ENCODE results near the gene GPR157. TPM values are rescaled to one million over a fixed set of nuclear protein-coding genes. Genes with fewer than 3 reads are reported as not detected.

GPR157 gene
- total and polyA plus RNA-seq, 8 donors, result 0.15 to 16.5 (median 4.5) TPM

DNA sequence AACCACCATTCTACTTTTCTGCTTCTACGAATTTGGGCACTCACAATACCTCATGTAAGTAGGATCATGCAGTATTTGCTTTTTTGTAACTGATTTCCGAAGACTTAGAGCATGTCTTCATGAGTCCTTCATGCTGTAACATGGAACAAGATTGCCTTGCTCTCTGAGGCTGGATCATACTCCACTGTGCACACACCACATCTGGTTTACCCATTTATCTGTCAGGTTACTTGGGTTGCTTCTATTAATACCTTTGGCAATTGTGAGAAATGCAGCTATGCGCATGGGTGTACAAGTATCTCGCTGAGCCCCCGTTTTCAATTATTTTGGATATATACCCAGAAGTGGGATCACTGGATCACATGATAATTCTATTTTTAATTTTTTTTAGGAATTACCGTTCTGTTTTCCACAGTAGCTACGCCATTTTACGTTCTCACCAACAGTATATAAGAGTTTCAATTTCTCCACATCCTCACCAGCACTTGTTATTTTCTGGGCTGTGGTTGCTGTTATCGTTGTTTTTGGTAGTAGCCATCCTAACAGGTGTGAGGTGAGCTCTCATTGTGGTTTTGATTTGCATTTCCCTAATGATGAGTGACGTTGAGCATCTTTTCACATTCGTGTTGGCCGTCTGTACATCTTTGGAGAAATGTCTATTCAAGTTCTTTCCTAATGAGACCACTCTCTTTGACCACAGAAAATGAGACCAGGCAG, 48.8 kb downstream of the GPR157 start:
- intact Hi-C loops (cut with DNase I; ENCODE audit: low total_unique reads), result no loop called here
- TF ChIP-seq POLR2A (IDR thresholded peaks at IDR 0.05) (no peak), POLR2AphosphoS5 (IDR thresholded peaks at IDR 0.05) (no peak), EP300 (IDR thresholded peaks at IDR 0.05) (no peak)
- TF ChIP-seq, protein P1, sequence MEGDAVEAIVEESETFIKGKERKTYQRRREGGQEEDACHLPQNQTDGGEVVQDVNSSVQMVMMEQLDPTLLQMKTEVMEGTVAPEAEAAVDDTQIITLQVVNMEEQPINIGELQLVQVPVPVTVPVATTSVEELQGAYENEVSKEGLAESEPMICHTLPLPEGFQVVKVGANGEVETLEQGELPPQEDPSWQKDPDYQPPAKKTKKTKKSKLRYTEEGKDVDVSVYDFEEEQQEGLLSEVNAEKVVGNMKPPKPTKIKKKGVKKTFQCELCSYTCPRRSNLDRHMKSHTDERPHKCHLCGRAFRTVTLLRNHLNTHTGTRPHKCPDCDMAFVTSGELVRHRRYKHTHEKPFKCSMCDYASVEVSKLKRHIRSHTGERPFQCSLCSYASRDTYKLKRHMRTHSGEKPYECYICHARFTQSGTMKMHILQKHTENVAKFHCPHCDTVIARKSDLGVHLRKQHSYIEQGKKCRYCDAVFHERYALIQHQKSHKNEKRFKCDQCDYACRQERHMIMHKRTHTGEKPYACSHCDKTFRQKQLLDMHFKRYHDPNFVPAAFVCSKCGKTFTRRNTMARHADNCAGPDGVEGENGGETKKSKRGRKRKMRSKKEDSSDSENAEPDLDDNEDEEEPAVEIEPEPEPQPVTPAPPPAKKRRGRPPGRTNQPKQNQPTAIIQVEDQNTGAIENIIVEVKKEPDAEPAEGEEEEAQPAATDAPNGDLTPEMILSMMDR (IDR thresholded peaks at IDR 0.05), result no peak
- peaks cover 0 to 30% (median 8%) of the 10 kb centered on the region in 4 donors for H3K4me1 ChIP-seq

DNA sequence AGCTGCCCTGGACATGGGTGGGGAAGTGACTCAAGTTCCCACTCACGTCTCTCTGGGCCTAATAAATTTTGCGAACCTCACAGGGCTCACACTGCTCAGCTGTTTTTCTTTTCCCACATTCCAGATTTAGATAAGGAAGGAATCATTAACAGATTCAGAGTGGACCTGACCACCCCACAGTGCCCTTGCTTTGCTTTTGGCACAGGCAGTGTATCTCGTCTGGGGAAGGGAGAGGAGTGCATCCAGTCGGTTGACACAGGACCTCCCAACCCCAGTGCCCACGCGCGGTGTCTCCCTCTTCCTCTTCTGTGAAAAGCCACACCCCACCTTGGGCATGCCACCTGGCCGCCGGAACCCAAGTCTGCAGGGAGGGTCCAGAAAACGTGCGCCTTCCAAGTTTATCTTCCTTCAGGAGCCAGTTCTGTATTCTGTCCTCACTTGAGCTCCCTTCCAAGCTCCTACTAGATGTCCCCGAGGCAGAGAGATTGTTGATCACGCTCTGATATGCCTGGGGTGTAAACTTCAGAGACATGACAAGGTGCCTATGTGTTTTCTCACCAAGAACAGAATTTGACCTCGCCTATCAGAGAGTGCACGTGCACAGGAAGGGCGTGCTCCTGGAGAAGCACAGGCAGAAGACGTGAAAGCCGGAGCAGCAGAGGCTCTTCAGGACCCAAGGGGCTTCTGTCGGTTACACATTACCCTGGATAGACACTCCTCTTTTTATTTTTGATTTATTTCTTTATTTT, 50.0 kb downstream of the GPR157 start:
- peak in 1 of 2 donors; percentile 42 for DNase-seq
- Histone ChIP-seq H3K4me1 (peaks cover 0 to 26% (median 7%) of the 10 kb centered on the region in 4 donors), H3K9me3 (no peaks in the 10 kb centered on the region), H3K36me3 (no peaks in the 10 kb centered on the region), H3K27ac (no peak overlapping the region), H3K4me3 (no peak overlapping the region), H3K27me3 (peaks cover 0 to 7% (median 0%) of the 10 kb centered on the region in 3 donors)
- intact Hi-C loops (cut with DNase I; ENCODE audit: low total_unique reads), result no loop called here
- WGBS, 5 donors, result 23 to 53% (median 44%) methylated on average over 19 of the region's 19 CpGs
- TF ChIP-seq, protein P1 (IDR thresholded peaks at IDR 0.05), result no peak
- TF ChIP-seq POLR2AphosphoS5 (IDR thresholded peaks at IDR 0.05) (no peak), POLR2A (IDR thresholded peaks at IDR 0.05) (no peak), EP300 (IDR thresholded peaks at IDR 0.05) (no peak)

More for the DNA sequence above, 48.8 kb downstream of the GPR157 start:
- Histone ChIP-seq H3K27me3 (peaks cover 0 to 7% (median 0%) of the 10 kb centered on the region in 3 donors), H3K4me3 (no peak overlapping the region), H3K36me3 (no peaks in the 10 kb centered on the region), H3K9me3 (no peaks in the 10 kb centered on the region), H3K27ac (no peak overlapping the region)
- 83 to 91% (median 89%) methylated on average over 12 of the region's 12 CpGs for WGBS, 5 donors
- DNase-seq, result no peak

DNA sequence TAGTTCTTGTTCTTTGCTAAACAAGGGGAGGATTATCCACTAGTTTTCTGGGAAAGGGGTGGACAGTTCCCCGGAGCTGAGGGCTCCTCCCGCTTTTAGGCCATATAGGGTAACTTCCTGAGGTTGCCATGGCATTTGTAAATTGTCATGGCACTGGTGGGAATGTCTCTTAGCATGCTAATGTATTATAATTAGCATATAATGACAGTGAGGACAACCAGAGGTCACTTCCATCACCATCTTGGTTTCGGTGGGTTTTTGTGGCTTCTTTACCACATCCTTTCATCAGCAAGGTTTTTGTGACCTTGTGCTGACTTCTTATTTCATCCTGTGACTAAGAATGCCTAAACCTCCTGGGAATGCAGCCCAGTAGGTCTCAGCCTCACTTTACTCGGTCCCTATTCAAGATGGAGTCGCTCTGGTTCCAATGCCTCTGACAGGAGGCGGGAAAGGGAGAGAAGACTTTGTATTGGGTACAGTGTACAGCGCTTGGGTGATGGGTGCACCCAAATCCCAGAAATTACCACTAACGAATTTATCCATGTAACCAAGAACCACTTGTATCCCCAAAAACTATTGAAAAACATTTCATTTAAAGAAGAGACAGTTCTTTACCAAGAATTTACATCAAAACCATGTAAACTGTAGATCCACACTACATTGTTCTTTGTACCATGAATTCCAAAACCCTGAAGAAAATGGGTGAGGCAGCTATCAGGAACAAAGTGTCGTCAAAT, 50.7 kb downstream of the GPR157 start:
- no peak for DNase-seq
- WGBS, 5 donors, result 62 to 76% (median 70%) methylated on average over 9 of the region's 9 CpGs
- H3K27me3 ChIP-seq, result peaks cover 0 to 7% (median 0%) of the 10 kb centered on the region in 3 donors
- no peaks in the 10 kb centered on the region for H3K36me3 ChIP-seq
- peaks cover 0 to 22% (median 7%) of the 10 kb centered on the region in 4 donors for H3K4me1 ChIP-seq
- TF ChIP-seq POLR2AphosphoS5 (IDR thresholded peaks at IDR 0.05) (no peak), POLR2A (IDR thresholded peaks at IDR 0.05) (no peak), EP300 (IDR thresholded peaks at IDR 0.05) (no peak)
- TF ChIP-seq, protein P1 (IDR thresholded peaks at IDR 0.05), result no peak
- intact Hi-C loops (cut with DNase I; ENCODE audit: low total_unique reads), result no loop called here
- no peak overlapping the region for H3K4me3 ChIP-seq
- no peaks in the 10 kb centered on the region for H3K9me3 ChIP-seq
- no peak overlapping the region for H3K27ac ChIP-seq

DNA sequence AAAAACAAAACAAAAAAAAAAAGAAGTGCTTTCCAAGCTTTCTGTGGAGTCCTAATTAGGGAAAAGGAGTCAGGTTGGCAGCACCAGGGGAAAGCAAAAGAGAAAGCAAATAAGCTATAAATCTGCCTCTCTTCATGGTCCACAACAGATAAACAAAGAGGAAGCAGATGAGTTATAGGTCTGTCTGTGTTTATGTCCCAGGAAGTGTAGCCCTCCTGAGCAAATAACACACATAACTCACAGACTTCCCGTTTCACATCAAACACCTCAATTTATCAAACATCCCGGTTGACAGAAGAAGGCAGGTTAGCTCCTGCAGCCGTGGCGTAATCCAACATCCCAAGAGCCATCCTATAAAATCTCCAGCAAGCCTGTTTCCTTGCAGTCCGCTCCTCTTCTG, 53.9 kb downstream of the GPR157 start:
- TF ChIP-seq POLR2A (IDR thresholded peaks at IDR 0.05), result no peak
- TF ChIP-seq, protein P1 (IDR thresholded peaks at IDR 0.05), result no peak
- TF ChIP-seq EP300 (IDR thresholded peaks at IDR 0.05), result no peak
- TF ChIP-seq POLR2AphosphoS5 (IDR thresholded peaks at IDR 0.05), result no peak
- Histone ChIP-seq H3K27ac (no peak overlapping the region), H3K27me3 (peaks cover 0 to 7% (median 0%) of the 10 kb centered on the region in 3 donors), H3K36me3 (no peaks in the 10 kb centered on the region), H3K4me1 (peaks cover 5 to 27% (median 12%) of the 10 kb centered on the region in 4 donors), H3K4me3 (no peak overlapping the region), H3K9me3 (no peaks in the 10 kb centered on the region)
- intact Hi-C loops (cut with DNase I; ENCODE audit: low total_unique reads), result no loop called here
- DNase-seq, result no peak
- WGBS, 5 donors, result 30 to 51% (median 46%) methylated on average over 5 of the region's 5 CpGs
